ENCODE measurements around the gene DCX.

The DCX gene

GRCh38 chrX:111302284-111302683, 109.7 kb downstream of the DCX start:
- no peak for TF ChIP-seq CTCF (IDR thresholded peaks at IDR 0.05; ENCODE audit: low read depth, low read length, missing control alignments)
- no peak overlapping the region for H3K4me3 ChIP-seq (ENCODE audit: low read depth, low read length)
- DNase-seq (ENCODE audit: low read depth), result no peak

GRCh38 chrX:111288841-111289240, 123.2 kb downstream of the DCX start:
- H3K4me3 ChIP-seq (ENCODE audit: low read depth, low read length), result no peak overlapping the region
- no peak for DNase-seq (ENCODE audit: low read depth)
- no peak for TF ChIP-seq CTCF (IDR thresholded peaks at IDR 0.05; ENCODE audit: low read depth, low read length, missing control alignments)

- no peak for DNase-seq (ENCODE audit: low read depth)
- no peak overlapping the region for H3K4me3 ChIP-seq (ENCODE audit: low read depth, low read length)
- TF ChIP-seq CTCF (IDR thresholded peaks at IDR 0.05; ENCODE audit: low read depth, low read length, missing control alignments), result no peak
Measured at GRCh38 chrX:111284631-111285293, 127.2 kb downstream of the DCX start.

GRCh38 chrX:111283446-111283845, 128.5 kb downstream of the DCX start:
- no peak overlapping the region for H3K4me3 ChIP-seq (ENCODE audit: low read depth, low read length)
- no peak for TF ChIP-seq CTCF (IDR thresholded peaks at IDR 0.05; ENCODE audit: low read depth, low read length, missing control alignments)
- no peak for DNase-seq (ENCODE audit: low read depth)

GRCh38 chrX:111282991-111283390, 129.0 kb downstream of the DCX start:
- DNase-seq (ENCODE audit: low read depth), result no peak
- TF ChIP-seq CTCF (IDR thresholded peaks at IDR 0.05; ENCODE audit: low read depth, low read length, missing control alignments), result no peak
- H3K4me3 ChIP-seq (ENCODE audit: low read depth, low read length), result no peak overlapping the region

GRCh38 chrX:111282139-111282538, 129.9 kb downstream of the DCX start:
- no peak for TF ChIP-seq CTCF (IDR thresholded peaks at IDR 0.05; ENCODE audit: low read depth, low read length, missing control alignments)
- no peak overlapping the region for H3K4me3 ChIP-seq (ENCODE audit: low read depth, low read length)
- DNase-seq (ENCODE audit: low read depth), result no peak

GRCh38 chrX:111270339-111270738, 141.7 kb downstream of the DCX start, which contains the start of gene CAPN6:
Gene CAPN6 (minus strand): TSS chrX:111270483. CDS start chrX:111263936, 6,547 bp downstream.
- no peak for DNase-seq (ENCODE audit: low read depth)
- TF ChIP-seq CTCF (IDR thresholded peaks at IDR 0.05; ENCODE audit: low read depth, low read length, missing control alignments), result no peak
- H3K4me3 ChIP-seq (ENCODE audit: low read depth, low read length), result no peak within 1 kb of the TSS

Measured in GM12864 (cell line).